Thyroid gland (tissue), 4 donors: ENCODE data around the gene CCL24.

Experiments
- POLR2A ChIP-seq, 2 donors: fragments of 450-650 bp; IDR thresholded peaks; one replicate each; pipeline ENCODE4 v1.6.1; 2017; ENCODE audit warnings: antibody characterized with exemption in 2 of 2, mild to moderate bottlenecking in 2 of 2, moderate library complexity in 1 of 2
- TF ChIP-seq, protein P1 (sequence below), 6 experiments: fragments of 200-600 bp in 3 of 6; fragments of 450-650 bp in 3 of 6; sonication (generic) in 3 of 6; IDR thresholded peaks; one replicate each; pipeline ENCODE4 v1.5.1; 2016 to 2019; ENCODE audit warnings: antibody characterized with exemption in 6 of 6, mild to moderate bottlenecking in 2 of 6, inconsistent platforms in 1 of 6, moderate library complexity in 1 of 6

GRCh38 chr7:75793676-75794075 is 19.9 kb downstream of the CCL24 start:
- TF ChIP-seq, protein P1, sequence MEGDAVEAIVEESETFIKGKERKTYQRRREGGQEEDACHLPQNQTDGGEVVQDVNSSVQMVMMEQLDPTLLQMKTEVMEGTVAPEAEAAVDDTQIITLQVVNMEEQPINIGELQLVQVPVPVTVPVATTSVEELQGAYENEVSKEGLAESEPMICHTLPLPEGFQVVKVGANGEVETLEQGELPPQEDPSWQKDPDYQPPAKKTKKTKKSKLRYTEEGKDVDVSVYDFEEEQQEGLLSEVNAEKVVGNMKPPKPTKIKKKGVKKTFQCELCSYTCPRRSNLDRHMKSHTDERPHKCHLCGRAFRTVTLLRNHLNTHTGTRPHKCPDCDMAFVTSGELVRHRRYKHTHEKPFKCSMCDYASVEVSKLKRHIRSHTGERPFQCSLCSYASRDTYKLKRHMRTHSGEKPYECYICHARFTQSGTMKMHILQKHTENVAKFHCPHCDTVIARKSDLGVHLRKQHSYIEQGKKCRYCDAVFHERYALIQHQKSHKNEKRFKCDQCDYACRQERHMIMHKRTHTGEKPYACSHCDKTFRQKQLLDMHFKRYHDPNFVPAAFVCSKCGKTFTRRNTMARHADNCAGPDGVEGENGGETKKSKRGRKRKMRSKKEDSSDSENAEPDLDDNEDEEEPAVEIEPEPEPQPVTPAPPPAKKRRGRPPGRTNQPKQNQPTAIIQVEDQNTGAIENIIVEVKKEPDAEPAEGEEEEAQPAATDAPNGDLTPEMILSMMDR (IDR thresholded peaks at IDR 0.05): no peak
- no peak for TF ChIP-seq POLR2A (IDR thresholded peaks at IDR 0.05)
